Dendritic cell treated with granulocyte-macrophage colony-stimulating factor and Interleukin-4, amounts not matched to agents 40 ng/mL and 50 ng/mL, for 4 days (primary cell): ENCODE data around the gene MBTD1.

ENCODE experiments used
- H3K27ac Mint-ChIP-seq: one replicate; pipeline ENCODE4 v1.8.0; 2022; ENCODE audit warnings: mild to moderate bottlenecking, mixed read lengths
- H3K27me3 Mint-ChIP-seq: one replicate; pipeline ENCODE4 v1.8.0; 2022; ENCODE audit warnings: mild to moderate bottlenecking, mixed read lengths
- H3K36me3 Mint-ChIP-seq: one replicate; pipeline ENCODE4 v1.8.0; 2022; ENCODE audit warnings: low read depth, mixed read lengths
- H3K4me1 Mint-ChIP-seq: one replicate; pipeline ENCODE4 v1.8.0; 2022; ENCODE audit warnings: low read depth, mixed read lengths
- H3K4me3 Mint-ChIP-seq: one replicate; pipeline ENCODE4 v1.8.0; 2022; ENCODE audit warnings: mild to moderate bottlenecking, moderate library complexity, mixed read lengths
- H3K9me3 Mint-ChIP-seq: one replicate; pipeline ENCODE4 v1.8.0; 2022; ENCODE audit warnings: mixed read lengths
- intact Hi-C: fragments of 100-400 bp; cut with micrococcal nuclease; formaldehyde crosslinking; loops from one replicate; pipeline ENCODE4 v1.15.0; 2022

MBTD1 gene

GRCh38 chr17:51261024-51261963 lies 1.4 kb upstream of the MBTD1 start:
- intact Hi-C loops: no loop called here
- Mint-ChIP-seq H3K4me1 (peaks cover 45% of the 10 kb centered on the region), H3K27me3 (no peaks in the 10 kb centered on the region), H3K27ac (peak overlapping the region; percentile 97), H3K4me3 (peak overlapping the region; percentile 89), H3K9me3 (no peaks in the 10 kb centered on the region), H3K36me3 (peaks cover 74% of the 10 kb centered on the region)

GRCh38 chr17:51260237-51261023 lies 581 bp upstream of the MBTD1 start, which contains the start of gene UTP18:
Gene UTP18 (plus strand): TSS chr17:51260546. CDS start chr17:51260585, 39 bp downstream.
- Mint-ChIP-seq H3K27me3 (no peaks in the 10 kb centered on the region), H3K9me3 (no peaks in the 10 kb centered on the region), H3K4me3 (peak within 1 kb of the TSS; percentile 89), H3K4me1 (peaks cover 49% of the 10 kb centered on the region), H3K36me3 (peaks cover 74% of the 10 kb centered on the region), H3K27ac (peak within 1 kb of the TSS; percentile 97)
- intact Hi-C loops: loop anchor here (1.0 kb wide), 1 partner anchor 94 kb away; the partner anchor contains the start of gene NME2

- Mint-ChIP-seq H3K27me3 (no peaks in the 10 kb centered on the region), H3K4me3 (peak overlapping the region; percentile 89), H3K27ac (peak overlapping the region; percentile 97), H3K36me3 (peaks cover 71% of the 10 kb centered on the region), H3K9me3 (no peaks in the 10 kb centered on the region), H3K4me1 (peaks cover 51% of the 10 kb centered on the region)
- intact Hi-C loops: no loop called here
These were observed 889 bp downstream of the MBTD1 start for GRCh38 chr17:51258756-51259563.

GRCh38 chr17:51257150-51258081 lies 2.4 kb downstream of the MBTD1 start:
- Mint-ChIP-seq H3K27ac (peak overlapping the region; percentile 97), H3K27me3 (no peaks in the 10 kb centered on the region), H3K4me3 (peak overlapping the region; percentile 7), H3K9me3 (no peaks in the 10 kb centered on the region), H3K4me1 (peaks cover 41% of the 10 kb centered on the region), H3K36me3 (peaks cover 67% of the 10 kb centered on the region)
- intact Hi-C loops: loop anchor here (2.0 kb wide), 1 partner anchor 33 kb away; no protein-coding TSS in a partner anchor

- Mint-ChIP-seq H3K27me3 (no peaks in the 10 kb centered on the region), H3K9me3 (no peaks in the 10 kb centered on the region), H3K4me1 (peaks cover 35% of the 10 kb centered on the region), H3K27ac (peak overlapping the region; percentile 22), H3K4me3 (no peak overlapping the region), H3K36me3 (peaks cover 69% of the 10 kb centered on the region)
- intact Hi-C loops: loop anchor here (2.0 kb wide), 1 partner anchor 31 kb away; no protein-coding TSS in a partner anchor
These were observed 3.7 kb downstream of the MBTD1 start for GRCh38 chr17:51256101-51256500.

- Mint-ChIP-seq H3K4me1 (peaks cover 39% of the 10 kb centered on the region), H3K27ac (peak overlapping the region; percentile 22), H3K9me3 (no peaks in the 10 kb centered on the region), H3K4me3 (no peak overlapping the region), H3K27me3 (no peaks in the 10 kb centered on the region), H3K36me3 (peaks cover 72% of the 10 kb centered on the region)
- intact Hi-C loops: loop anchor here (2.0 kb wide), 1 partner anchor 31 kb away; no protein-coding TSS in a partner anchor
These were observed 4.2 kb downstream of the MBTD1 start for GRCh38 chr17:51255673-51256072.

- Mint-ChIP-seq H3K4me3 (no peak overlapping the region), H3K27ac (no peak overlapping the region), H3K9me3 (no peaks in the 10 kb centered on the region), H3K36me3 (peaks cover 76% of the 10 kb centered on the region), H3K4me1 (peaks cover 23% of the 10 kb centered on the region), H3K27me3 (no peaks in the 10 kb centered on the region)
- intact Hi-C loops: no loop called here
These were observed 8.8 kb downstream of the MBTD1 start for GRCh38 chr17:51251010-51251409.

- Mint-ChIP-seq H3K27me3 (no peaks in the 10 kb centered on the region), H3K4me1 (peaks cover 18% of the 10 kb centered on the region), H3K27ac (no peak overlapping the region), H3K4me3 (no peak overlapping the region), H3K36me3 (peaks cover 70% of the 10 kb centered on the region), H3K9me3 (no peaks in the 10 kb centered on the region)
- intact Hi-C loops: no loop called here
These were observed 9.5 kb downstream of the MBTD1 start for GRCh38 chr17:51250314-51250840.

GRCh38 chr17:51245535-51245934 lies 14.3 kb downstream of the MBTD1 start:
- H3K27me3 Mint-ChIP-seq: no peaks in the 10 kb centered on the region
- H3K36me3 Mint-ChIP-seq: peaks cover 52% of the 10 kb centered on the region
- no peaks in the 10 kb centered on the region for H3K4me1 Mint-ChIP-seq
- no peak overlapping the region for H3K27ac Mint-ChIP-seq
- H3K4me3 Mint-ChIP-seq: no peak overlapping the region
- no peaks in the 10 kb centered on the region for H3K9me3 Mint-ChIP-seq
- intact Hi-C loops: no loop called here

- Mint-ChIP-seq H3K9me3 (no peaks in the 10 kb centered on the region), H3K27ac (no peak overlapping the region), H3K4me3 (no peak overlapping the region), H3K36me3 (peaks cover 44% of the 10 kb centered on the region), H3K4me1 (peaks cover 10% of the 10 kb centered on the region), H3K27me3 (no peaks in the 10 kb centered on the region)
- intact Hi-C loops: no loop called here
These were observed 15.8 kb downstream of the MBTD1 start for GRCh38 chr17:51244041-51244440.

- no peaks in the 10 kb centered on the region for H3K27me3 Mint-ChIP-seq
- peaks cover 26% of the 10 kb centered on the region for H3K4me1 Mint-ChIP-seq
- intact Hi-C loops: no loop called here
- no peaks in the 10 kb centered on the region for H3K9me3 Mint-ChIP-seq
- no peak overlapping the region for H3K27ac Mint-ChIP-seq
- H3K36me3 Mint-ChIP-seq: peaks cover 22% of the 10 kb centered on the region
- no peak overlapping the region for H3K4me3 Mint-ChIP-seq
These were observed 19.6 kb downstream of the MBTD1 start for GRCh38 chr17:51240275-51240674.

- peaks cover 13% of the 10 kb centered on the region for H3K36me3 Mint-ChIP-seq
- H3K4me3 Mint-ChIP-seq: peak overlapping the region; percentile 15
- intact Hi-C loops: no loop called here
- peak overlapping the region; percentile 56 for H3K27ac Mint-ChIP-seq
- H3K4me1 Mint-ChIP-seq: peaks cover 29% of the 10 kb centered on the region
- no peaks in the 10 kb centered on the region for H3K9me3 Mint-ChIP-seq
- H3K27me3 Mint-ChIP-seq: no peaks in the 10 kb centered on the region
These were observed 21.5 kb downstream of the MBTD1 start for GRCh38 chr17:51238255-51238887.
